IMR-90 (cell line): ENCODE results near the gene NELL1. TPM values are rescaled to one million over a fixed set of nuclear protein-coding genes. Genes with fewer than 3 reads are reported as not detected.

Experiments used
- ATAC-seq: fragments of 200-7000 bp; cut with Tn5 transposase; 2 replicates; pipeline ENCODE4 v1.9.1; 2020; ENCODE audit warnings: low read depth, mild to moderate bottlenecking, moderate library complexity
- BruUV-seq: library from RNA; stranded (reverse); fragments of 400-500 nt; replicated peaks from 2 replicates; lab custom pipeline; 2021; lab: Mats Ljungman, UMichigan
- CTCF ChIA-PET: fragments of 300-600 bp; formaldehyde crosslinking; extraction: SDS; loops from one replicate; lab custom pipeline; 2021; ENCODE audit warnings: antibody characterized with exemption; lab: Yijun Ruan, JAX
- POLR2A ChIA-PET: fragments of 300-600 bp; sonication (Branson Sonifier 250); formaldehyde crosslinking; loops from one replicate; lab custom pipeline; 2022; ENCODE audit warnings: antibody characterized with exemption; ENCODE audit not compliant: unreplicated experiment; lab: Charles Lee
- DNase-seq: peaks from one replicate; pipeline ENCODE4 v3.0.0; 2013
- H2AFZ ChIP-seq: replicated peaks from 2 replicates; pipeline ENCODE3; 2013; ENCODE audit warnings: low read length, mild to moderate bottlenecking; ENCODE audit not compliant: poor library complexity
- H2AK5ac ChIP-seq: 2 replicates; pipeline ENCODE4 v1.6.1; 2013; ENCODE audit warnings: low read depth, low read length, inconsistent platforms
- H2AK9ac ChIP-seq: replicated peaks from 2 replicates; pipeline ENCODE3; 2013; ENCODE audit warnings: mild to moderate bottlenecking, low read depth, low read length, moderate library complexity; ENCODE audit not compliant: poor library complexity
- H2BK120ac ChIP-seq: 2 replicates; pipeline ENCODE4 v1.6.1; 2013; ENCODE audit warnings: low read depth, low read length, inconsistent platforms
- H2BK15ac ChIP-seq: 3 replicates; pipeline ENCODE4 v1.6.1; 2013; ENCODE audit warnings: low read depth, low read length, inconsistent platforms
- H2BK20ac ChIP-seq: 2 replicates; pipeline ENCODE4 v1.6.1; 2013; ENCODE audit warnings: low read depth, mild to moderate bottlenecking, inconsistent platforms, low read length, moderate library complexity
- H2BK5ac ChIP-seq: 2 replicates; pipeline ENCODE4 v1.6.1; 2013; ENCODE audit warnings: mild to moderate bottlenecking, low read depth, low read length, inconsistent platforms; ENCODE audit not compliant: poor library complexity, severe bottlenecking
- H3K14ac ChIP-seq: replicated peaks from 2 replicates; pipeline ENCODE4 v1.6.1; 2013; ENCODE audit warnings: low read depth, low read length, inconsistent platforms
- H3K18ac ChIP-seq: 2 replicates; pipeline ENCODE4 v1.6.1; 2013; ENCODE audit warnings: low read depth, low read length, control low read depth
- H3K23ac ChIP-seq: 2 replicates; pipeline ENCODE4 v1.6.1; 2013; ENCODE audit warnings: low read depth, low read length, inconsistent platforms
- H3K27ac ChIP-seq: 2 replicates; pipeline ENCODE4 v1.5.1; 2013; ENCODE audit warnings: mild to moderate bottlenecking, control low read depth, low read length; ENCODE audit not compliant: insufficient read depth
- H3K27me3 ChIP-seq: 2 replicates; pipeline ENCODE4 v1.6.1; 2013; ENCODE audit warnings: low read length; ENCODE audit not compliant: control insufficient read depth, insufficient read depth
- H3K36me3 ChIP-seq: 2 replicates; pipeline ENCODE4 v1.6.1; 2013; ENCODE audit warnings: low read length, mixed read lengths; ENCODE audit not compliant: control insufficient read depth, insufficient read depth
- H3K4ac ChIP-seq: 2 replicates; pipeline ENCODE4 v1.6.1; 2013; ENCODE audit warnings: low read depth, low read length, inconsistent platforms
- H3K4me1 ChIP-seq: 2 replicates; pipeline ENCODE4 v1.6.1; 2013; ENCODE audit warnings: low read length, mixed read lengths; ENCODE audit not compliant: control insufficient read depth, insufficient read depth
- H3K4me2 ChIP-seq: 2 replicates; pipeline ENCODE4 v1.6.1; 2013; ENCODE audit warnings: low read depth, mild to moderate bottlenecking, control low read depth, low read length, moderate library complexity
- H3K4me3 ChIP-seq: 2 replicates; pipeline ENCODE4 v1.5.1; 2013; ENCODE audit warnings: low read depth, mild to moderate bottlenecking, control low read depth, low read length, moderate library complexity; ENCODE audit not compliant: insufficient read depth
- H3K56ac ChIP-seq: 2 replicates; pipeline ENCODE4 v1.6.1; 2013; ENCODE audit warnings: low read length, inconsistent platforms; ENCODE audit not compliant: insufficient read depth; ENCODE audit errors: extremely low read depth
- H3K79me1 ChIP-seq, 2 experiments: 2 replicates each; pipeline ENCODE4 v1.6.1; 2013; ENCODE audit warnings: low read length in 2 of 2, inconsistent platforms in 1 of 2, low read depth in 1 of 2
- H3K9ac ChIP-seq: 2 replicates; pipeline ENCODE4 v1.6.1; 2013; ENCODE audit warnings: low read depth, low read length, control low read depth
- H3K9me1 ChIP-seq: 2 replicates; pipeline ENCODE4 v1.6.1; 2013; ENCODE audit warnings: low read length, inconsistent platforms; ENCODE audit not compliant: insufficient read depth
- H3K9me3 ChIP-seq: 2 replicates; pipeline ENCODE4 v1.6.1; 2013; ENCODE audit warnings: low read length; ENCODE audit not compliant: control insufficient read depth, insufficient read depth
- H4K20me1 ChIP-seq: 2 replicates; pipeline ENCODE4 v1.6.1; 2013; ENCODE audit warnings: low read length, inconsistent platforms; ENCODE audit not compliant: insufficient read depth
- H4K5ac ChIP-seq: 2 replicates; pipeline ENCODE4 v1.6.1; 2013; ENCODE audit warnings: mild to moderate bottlenecking, low read depth, low read length, control low read depth
- H4K8ac ChIP-seq, 2 experiments: 2 replicates each; pipeline ENCODE4 v1.6.1; 2013; ENCODE audit warnings: low read depth in 2 of 2, low read length in 2 of 2, control low read depth in 1 of 2, inconsistent platforms in 1 of 2
- H4K91ac ChIP-seq: 2 replicates; pipeline ENCODE4 v1.6.1; 2013; ENCODE audit warnings: low read depth, low read length, inconsistent platforms; ENCODE audit not compliant: insufficient read depth
- BHLHE40 ChIP-seq: fragments of 150-350 bp; IDR thresholded peaks from 2 replicates; pipeline ENCODE4 v1.6.1; 2016; ENCODE audit warnings: mild to moderate bottlenecking, low read depth, low read length
- CEBPB ChIP-seq: IDR thresholded peaks from 2 replicates; pipeline ENCODE4 v1.6.1; 2012; ENCODE audit warnings: low read depth, low read length, improper control_type of control experiment
- CHD1 ChIP-seq: IDR thresholded peaks from 2 replicates; pipeline ENCODE4 v1.6.1; 2012; ENCODE audit warnings: low read depth, low read length, improper control_type of control experiment
- CTCF ChIP-seq: conservative IDR thresholded peaks from 2 replicates; pipeline ENCODE4 v1.5.1; 2012; ENCODE audit warnings: mild to moderate bottlenecking, low read depth, low read length, improper control_type of control experiment
- FOS ChIP-seq: fragments of 150-350 bp; IDR thresholded peaks from 2 replicates; pipeline ENCODE4 v1.6.1; 2016; ENCODE audit warnings: low read depth, low read length
- MAFK ChIP-seq: IDR thresholded peaks from 2 replicates; pipeline ENCODE4 v1.6.1; 2012; ENCODE audit warnings: low read depth, low read length, improper control_type of control experiment
- MAZ ChIP-seq: IDR thresholded peaks from 2 replicates; pipeline ENCODE4 v1.6.1; 2012; ENCODE audit warnings: low read depth, mild to moderate bottlenecking, low read length, improper control_type of control experiment, moderate library complexity, borderline replicate concordance
- MXI1 ChIP-seq: IDR thresholded peaks from 2 replicates; pipeline ENCODE4 v1.6.1; 2012; ENCODE audit warnings: low read depth, mild to moderate bottlenecking, low read length, moderate library complexity, borderline replicate concordance
- NFE2L2 ChIP-seq: fragments of 150-350 bp; IDR thresholded peaks from 2 replicates; pipeline ENCODE4 v1.6.1; 2016; ENCODE audit warnings: low read depth, mild to moderate bottlenecking, low read length
- RAD21 ChIP-seq: IDR thresholded peaks from 2 replicates; pipeline ENCODE4 v1.6.1; 2012; ENCODE audit warnings: low read length, improper control_type of control experiment
- RCOR1 ChIP-seq: IDR thresholded peaks from 2 replicates; pipeline ENCODE4 v1.6.1; 2012; ENCODE audit warnings: mild to moderate bottlenecking, low read length, improper control_type of control experiment; ENCODE audit not compliant: insufficient replicate concordance
- RFX5 ChIP-seq: IDR thresholded peaks from 2 replicates; pipeline ENCODE4 v1.8.0; 2012; ENCODE audit warnings: low read depth, mild to moderate bottlenecking, low read length, moderate library complexity
- SMC3 ChIP-seq: fragments of 150-350 bp; IDR thresholded peaks from 2 replicates; pipeline ENCODE4 v1.6.1; 2016; ENCODE audit warnings: low read depth, mild to moderate bottlenecking, antibody characterized with exemption, low read length, moderate library complexity
- USF2 ChIP-seq: fragments of 150-350 bp; IDR thresholded peaks from 2 replicates; pipeline ENCODE4 v1.6.1; 2017; ENCODE audit warnings: mild to moderate bottlenecking, antibody characterized with exemption, low read length, low read depth
- WGBS, 2 experiments: methylation state at CpG; one replicate each; pipeline versions ENCODE4 v1.1.5 to v1.1.7; 2013; ENCODE audit warnings: missing lambda C conversion rate in 2 of 2; ENCODE audit not compliant: insufficient read length in 1 of 2; ENCODE audit errors: extremely low coverage in 2 of 2; 5-methylcytosine and 5-hydroxymethylcytosine counted together
- dilution Hi-C: fragments of 300-500 bp; cut with HindIII; formaldehyde crosslinking; loops from one replicate; pipeline ENCODE4 v1.14.3; 2018; ENCODE audit warnings: low sequenced_read_pairs; ENCODE audit not compliant: unreplicated experiment
- in situ Hi-C: fragments of 300-500 bp; cut with MboI; formaldehyde crosslinking; loops from 3 replicates; pipeline ENCODE4 v1.14.3; 2019; ENCODE audit warnings: low sequenced_read_pairs, inconsistent platforms, mixed read lengths
- intact Hi-C: fragments of 100-400 bp; cut with micrococcal nuclease; formaldehyde crosslinking; loops from 2 replicates; pipeline ENCODE4 v1.10.0; 2022
- polyA plus RNA-seq, 3 experiments: library from polyadenylated mRNA; depleted of rRNA; stranded (reverse); fragments of >200 nt; gene quantifications; 2 replicates each; pipeline ENCODE4 v1.2.3, GENCODE V29; 2012; ENCODE audit warnings: low replicate concordance in 1 of 3
- total RNA-seq: library from RNA; depleted of rRNA; stranded (reverse); fragments of >200 nt; gene quantifications from 2 replicates; pipeline ENCODE4 v1.2.3, GENCODE V29; 2012

Gene NELL1
- total and polyA plus RNA-seq, 2 of the 4 experiments (the other 2 are of a cell fraction) = not detected

- no peaks in the 10 kb centered on the region for H4K20me1 ChIP-seq
- no peak overlapping the region for H3K27ac ChIP-seq
- no peaks in the 10 kb centered on the region for H3K4me1 ChIP-seq
- no peak overlapping the region for H2AK9ac ChIP-seq
- H3K23ac ChIP-seq = no peak overlapping the region
- H3K4ac ChIP-seq = no peak overlapping the region
- no peaks in the 10 kb centered on the region for H3K9me1 ChIP-seq
- H2BK20ac ChIP-seq = no peak overlapping the region
- no peak overlapping the region for H3K14ac ChIP-seq
- in situ Hi-C loops = no loop called here
- intact Hi-C loops = no loop called here
- no TSS peak for BruUV-seq
- no peak overlapping the region for H4K8ac ChIP-seq
- dilution Hi-C loops = no loop called here
- H2AFZ ChIP-seq = no peak overlapping the region
- H3K9ac ChIP-seq = no peak overlapping the region
- ChIA-PET POLR2A (no interaction called here), CTCF (no interaction called here)
- no peak overlapping the region for H2BK5ac ChIP-seq
- H3K56ac ChIP-seq = no peak overlapping the region
- H3K4me2 ChIP-seq = no peak overlapping the region
- H4K5ac ChIP-seq = no peak overlapping the region
- no peak overlapping the region for H4K91ac ChIP-seq
- no CpG with 5 or more reads among the region's 8 CpGs for WGBS, 2 experiments
- no peak for ATAC-seq
- H3K36me3 ChIP-seq = no peaks in the 10 kb centered on the region
- H3K4me3 ChIP-seq = no peak overlapping the region
- H3K79me1 ChIP-seq = no peaks in the 10 kb centered on the region
- H2BK120ac ChIP-seq = no peak overlapping the region
- TF ChIP-seq CTCF (no peak), MAZ (no peak), MXI1 (no peak), SMC3 (no peak), BHLHE40 (no peak), USF2 (no peak), NFE2L2 (no peak), RCOR1 (no peak), FOS (no peak), MAFK (no peak), CHD1 (no peak), CEBPB (no peak), RFX5 (no peak), RAD21 (no peak)
- H2AK5ac ChIP-seq = no peak overlapping the region
- H2BK15ac ChIP-seq = no peak overlapping the region
- H3K27me3 ChIP-seq = no peaks in the 10 kb centered on the region
- peaks cover 8% of the 10 kb centered on the region; the same call in 1 of the 2 replicates for H3K9me3 ChIP-seq
- H3K18ac ChIP-seq = no peak overlapping the region
- DNase-seq = no peak
These were observed 695.7 kb downstream of the NELL1 start for GRCh38 chr11:21364866-21365624.
